GM18909 (cell line): Measurements from ENCODE around the gene CNNM4.

Experiments used
- ATAC-seq: cut with Tn5 transposase; IDR thresholded peaks from one replicate; pipeline ENCODE4 v1.9.1; 2021; ENCODE audit warnings: mild to moderate bottlenecking; ENCODE audit not compliant: unreplicated experiment, poor library complexity

The CNNM4 gene

GRCh38 chr2:96757477-96757860 lies 3.2 kb upstream of the CNNM4 start:
- no peak for ATAC-seq

DNA sequence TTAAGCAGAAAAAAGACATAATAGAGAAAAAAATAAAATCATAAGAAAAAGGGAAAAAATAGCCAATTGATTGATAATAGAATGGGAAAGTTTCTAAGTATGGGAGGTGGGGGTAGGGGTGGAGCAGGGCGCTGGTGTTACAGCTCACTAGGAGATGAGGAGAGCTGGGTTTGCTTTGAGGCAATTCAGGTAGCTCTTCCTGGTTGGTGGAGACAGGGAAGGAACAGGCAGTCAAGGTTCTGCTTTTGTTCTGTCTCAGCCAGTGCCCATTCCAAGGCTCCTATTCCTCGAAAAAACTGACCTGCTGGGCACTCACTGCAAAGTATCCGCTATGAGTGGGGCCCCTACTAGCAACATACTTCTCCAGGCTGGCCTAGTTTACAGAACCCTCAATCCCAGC lies 1.7 kb upstream of the CNNM4 start:
- no peak for ATAC-seq

GRCh38 chr2:96759548-96759947 lies 1.2 kb upstream of the CNNM4 start:
- ATAC-seq, result no peak

DNA sequence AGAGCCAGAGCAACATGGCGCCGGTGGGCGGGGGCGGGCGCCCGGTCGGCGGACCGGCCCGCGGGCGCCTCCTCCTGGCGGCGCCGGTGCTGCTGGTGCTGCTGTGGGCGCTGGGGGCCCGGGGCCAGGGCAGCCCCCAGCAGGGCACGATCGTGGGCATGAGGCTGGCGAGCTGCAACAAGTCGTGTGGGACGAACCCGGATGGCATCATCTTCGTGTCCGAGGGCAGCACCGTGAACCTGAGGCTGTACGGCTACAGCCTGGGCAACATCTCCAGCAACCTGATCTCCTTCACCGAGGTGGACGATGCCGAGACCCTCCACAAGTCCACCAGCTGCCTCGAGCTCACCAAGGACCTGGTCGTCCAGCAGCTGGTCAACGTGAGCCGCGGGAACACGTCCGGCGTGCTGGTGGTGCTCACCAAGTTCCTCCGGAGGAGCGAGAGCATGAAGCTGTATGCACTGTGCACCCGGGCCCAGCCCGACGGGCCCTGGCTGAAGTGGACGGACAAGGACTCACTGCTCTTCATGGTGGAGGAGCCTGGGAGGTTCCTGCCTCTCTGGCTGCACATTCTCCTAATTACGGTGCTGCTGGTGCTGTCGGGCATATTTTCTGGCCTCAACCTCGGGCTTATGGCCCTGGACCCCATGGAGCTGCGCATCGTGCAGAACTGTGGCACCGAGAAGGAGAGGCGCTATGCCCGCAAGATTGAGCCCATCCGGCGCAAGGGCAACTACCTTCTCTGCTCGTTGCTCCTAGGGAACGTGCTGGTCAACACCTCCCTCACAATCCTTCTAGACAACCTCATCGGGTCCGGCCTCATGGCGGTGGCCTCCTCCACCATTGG lies 507 bp downstream of the CNNM4 start:
- peak; percentile 16 for ATAC-seq

GRCh38 chr2:96762529-96763311 lies 2.0 kb downstream of the CNNM4 start:
- ATAC-seq, result no peak

GRCh38 chr2:96763511-96764252 lies 3.0 kb downstream of the CNNM4 start:
- ATAC-seq, result no peak

- ATAC-seq, result no peak
These were observed 3.5 kb downstream of the CNNM4 start for GRCh38 chr2:96764253-96764637.

DNA sequence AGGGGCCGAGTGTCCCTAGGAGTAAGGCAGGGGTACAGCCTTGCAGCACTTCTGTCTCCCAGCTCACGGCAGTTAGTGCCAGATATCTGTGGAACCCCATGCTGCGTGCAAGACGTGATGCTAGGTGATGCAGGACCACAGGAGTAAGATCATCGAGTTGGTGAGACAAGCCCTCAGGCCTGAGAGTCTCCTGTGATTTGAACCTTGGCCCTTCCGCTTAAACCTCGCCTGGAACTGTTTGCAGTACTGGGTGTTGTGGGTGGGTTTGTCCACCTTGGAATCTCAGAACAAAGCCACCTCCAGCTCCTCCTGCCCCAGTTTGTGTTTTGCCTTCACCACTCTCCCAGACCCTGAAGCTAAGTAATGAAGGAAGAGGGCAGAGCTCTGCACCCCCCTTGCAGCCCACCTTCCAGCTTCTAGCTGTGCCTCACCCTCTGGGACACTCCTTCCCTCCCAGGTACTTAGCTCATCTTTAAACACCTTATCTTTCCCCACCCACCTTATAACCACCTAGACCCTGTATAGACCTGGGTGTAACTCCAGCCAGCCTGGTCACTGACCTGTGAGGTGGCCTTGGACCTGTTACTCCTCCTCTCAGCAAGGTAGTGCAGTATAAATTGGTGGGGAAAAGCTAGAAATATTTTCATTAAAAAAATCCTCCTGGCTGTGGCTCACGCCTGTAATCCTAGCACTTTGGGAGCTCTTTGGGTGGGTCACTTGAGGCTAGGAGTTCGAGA lies 6.6 kb downstream of the CNNM4 start:
- ATAC-seq, result no peak

GRCh38 chr2:96768083-96768561 lies 7.4 kb downstream of the CNNM4 start:
- no peak for ATAC-seq

DNA sequence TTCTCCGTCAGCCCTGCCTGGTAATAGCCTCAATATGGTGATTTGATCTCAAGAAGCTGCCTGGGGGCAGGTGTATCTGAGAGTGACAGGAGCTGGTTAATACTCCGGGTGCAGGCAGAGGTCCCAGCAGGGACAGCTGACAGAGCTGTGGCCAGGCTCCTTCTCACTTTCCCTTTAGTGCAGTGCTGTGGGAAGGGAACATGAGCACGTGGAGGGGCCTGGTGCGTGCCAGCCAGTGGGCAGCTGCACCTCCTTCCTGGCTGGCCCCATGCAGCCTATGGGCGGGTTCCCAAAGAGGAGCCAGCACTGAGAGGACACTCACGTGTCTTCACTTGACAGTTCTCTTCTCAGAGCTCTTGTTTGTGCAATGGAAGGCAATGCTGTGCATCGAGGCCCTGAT lies 9.1 kb downstream of the CNNM4 start:
- no peak for ATAC-seq

GRCh38 chr2:96770442-96771202 lies 9.9 kb downstream of the CNNM4 start:
- no peak for ATAC-seq

DNA sequence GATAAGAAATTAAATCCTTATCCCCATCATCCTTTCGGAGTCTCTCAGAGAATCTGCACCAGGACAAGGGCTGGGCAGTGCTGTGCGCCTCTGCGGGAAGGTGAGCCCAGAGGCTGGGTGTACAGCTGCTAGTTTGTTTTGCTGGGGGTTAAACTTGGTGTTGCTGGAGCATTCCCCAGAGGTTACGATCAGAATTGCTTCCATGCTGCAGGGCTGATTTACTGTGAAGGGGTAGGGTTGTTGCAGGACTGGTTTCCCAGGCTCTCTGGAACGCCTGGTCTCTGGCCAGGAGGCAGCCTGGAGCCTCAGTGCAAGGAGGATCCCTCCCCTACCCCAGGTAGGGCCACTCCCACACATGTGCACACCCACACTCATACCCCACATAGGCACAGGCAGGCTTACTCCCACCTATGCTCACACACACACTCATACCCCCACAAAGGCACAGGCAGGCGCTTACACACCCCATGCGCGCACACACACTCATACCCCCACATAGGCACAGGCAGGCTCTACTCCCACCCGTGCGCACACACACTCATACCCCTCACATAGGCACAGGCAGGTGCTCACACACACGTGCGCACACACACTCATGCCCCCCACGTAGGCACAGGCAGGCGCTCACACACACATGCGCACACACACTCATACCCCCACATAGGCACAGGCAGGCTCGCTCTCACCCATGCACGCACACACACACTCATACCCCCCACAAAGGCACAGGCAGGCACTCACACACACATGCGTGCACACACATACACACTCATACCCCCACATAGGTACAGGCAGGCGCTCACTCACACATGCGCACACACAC lies 11.3 kb downstream of the CNNM4 start:
- no peak for ATAC-seq

GRCh38 chr2:96772903-96773671 lies 12.4 kb downstream of the CNNM4 start:
- ATAC-seq, result peak; percentile 46

GRCh38 chr2:96773922-96774321 lies 13.2 kb downstream of the CNNM4 start:
- peak; percentile 37 for ATAC-seq

- ATAC-seq, result no peak
These were observed 14.5 kb downstream of the CNNM4 start for GRCh38 chr2:96775160-96775559.

DNA sequence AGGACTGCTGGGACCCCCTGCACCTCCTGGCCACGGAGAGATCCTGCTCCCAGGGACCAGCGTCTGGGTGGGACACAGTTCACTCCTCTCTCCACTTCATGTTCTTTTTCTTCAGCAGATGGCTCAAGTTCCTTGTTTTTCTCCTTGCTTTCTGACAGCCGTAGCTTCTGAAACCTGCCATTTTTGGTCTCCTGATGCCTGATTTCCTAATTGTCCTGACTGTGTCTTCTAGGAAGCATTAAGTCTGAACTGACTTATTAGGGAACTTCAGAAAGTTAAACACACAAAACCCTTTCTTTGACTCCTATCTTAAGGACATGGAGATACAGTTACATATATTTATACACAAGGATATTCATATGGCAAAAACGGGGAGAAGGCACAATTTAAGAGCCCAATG lies 22.7 kb downstream of the CNNM4 start:
- ATAC-seq, result no peak

DNA sequence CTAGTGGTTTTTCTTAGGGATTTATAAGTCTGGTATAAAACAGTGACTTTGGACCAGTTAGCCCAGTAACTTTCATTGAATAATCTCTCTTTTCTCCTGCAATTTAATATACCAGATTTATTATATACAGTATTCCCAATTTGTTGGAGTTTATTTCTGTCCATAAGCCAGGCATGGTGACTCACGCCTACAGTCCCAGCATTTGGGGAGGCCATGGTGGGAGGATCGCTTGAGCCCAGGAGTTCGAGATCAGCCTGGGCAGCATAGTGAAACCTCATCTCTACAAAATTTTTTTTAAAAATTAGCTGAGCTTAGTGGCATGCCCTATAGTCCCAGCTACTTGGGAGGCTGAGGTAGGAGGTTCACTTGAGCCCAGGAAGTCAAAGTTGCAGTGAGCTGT lies 26.7 kb downstream of the CNNM4 start:
- no peak for ATAC-seq
